IMR-90 (cell line): Measurements from ENCODE around the gene FAM171A1.

Experiments
- CTCF ChIP-seq: conservative IDR thresholded peaks from 2 replicates; pipeline ENCODE4 v1.5.1; 2012; ENCODE audit warnings: mild to moderate bottlenecking, low read depth, low read length, improper control_type of control experiment
- NFE2L2 ChIP-seq: fragments of 150-350 bp; IDR thresholded peaks from 2 replicates; pipeline ENCODE4 v1.6.1; 2016; ENCODE audit warnings: low read depth, mild to moderate bottlenecking, low read length
- POLR2A ChIP-seq: IDR thresholded peaks from 2 replicates; pipeline ENCODE4 v1.6.1; 2012; ENCODE audit warnings: mild to moderate bottlenecking, low read depth, low read length

- no peak for TF ChIP-seq CTCF
- no peak for TF ChIP-seq POLR2A
- no peak for TF ChIP-seq NFE2L2
Observed at GRCh38 chr10:15242261-15242840, 128.7 kb downstream of the FAM171A1 start.
